Testis (tissue), 3 donors: ENCODE data around the gene GNA12. TPM values are rescaled to one million over a fixed set of nuclear protein-coding genes. Genes with fewer than 3 reads are reported as not detected.

ENCODE experiments used
- DNase-seq: peaks from one replicate; pipeline ENCODE4 v3.0.0-alpha.2; 2019
- H3K27ac ChIP-seq, 2 donors: fragments of 200-600 bp; sonication (generic); one replicate each; pipeline ENCODE4 v1.5.1; 2019
- H3K27me3 ChIP-seq: fragments of 200-600 bp; sonication (generic); one replicate; pipeline ENCODE4 v1.5.1; 2019
- H3K36me3 ChIP-seq: fragments of 200-600 bp; sonication (generic); one replicate; pipeline ENCODE4 v1.5.1; 2017; ENCODE audit warnings: low read depth; ENCODE audit errors: missing control alignments
- H3K4me1 ChIP-seq: fragments of 200-600 bp; sonication (generic); one replicate; pipeline ENCODE4 v1.5.1; 2019
- H3K4me3 ChIP-seq, 2 donors: fragments of 200-600 bp; sonication (generic); one replicate each; pipeline ENCODE4 v1.5.1; 2017 to 2019
- H3K9me3 ChIP-seq: fragments of 200-600 bp; sonication (generic); one replicate; pipeline ENCODE4 v1.5.1; 2017
- CTCF ChIP-seq, 3 experiments: fragments of 450-650 bp in 2 of 3; fragments of 200-600 bp in 1 of 3; sonication (generic) in 1 of 3; IDR thresholded peaks; one replicate each; pipeline ENCODE4 v1.5.1; 2016 to 2019; ENCODE audit warnings: antibody characterized with exemption in 3 of 3, mild to moderate bottlenecking in 2 of 3, moderate library complexity in 1 of 3
- POLR2A ChIP-seq: fragments of 450-650 bp; IDR thresholded peaks from one replicate; pipeline ENCODE4 v1.6.1; 2017; ENCODE audit warnings: antibody characterized with exemption, mild to moderate bottlenecking, moderate library complexity
- WGBS, 2 donors: methylation state at CpG; one replicate each; pipeline ENCODE4 v1.1.5; 2018; 5-methylcytosine and 5-hydroxymethylcytosine counted together
- intact Hi-C: fragments of 100-400 bp; cut with DNase I; formaldehyde crosslinking; loops from one replicate; pipeline ENCODE4 v1.15.1; 2023; ENCODE audit warnings: low total_unique reads
- polyA plus RNA-seq: library from polyadenylated mRNA; stranded (reverse); fragments of 350-450 nt; fragmentation: Illumina TruSeq; extraction: RNeasy Lipid Tissue Mini Kit (QIAGEN cat#74804); gene quantifications from one replicate; pipeline ENCODE4 v1.2.3, GENCODE V29; 2014; ENCODE audit warnings: low read depth, low replicate concordance; ENCODE audit not compliant: insufficient read depth
- total RNA-seq, 2 donors: library from RNA; depleted of rRNA; stranded (reverse); fragments of >200 nt; gene quantifications; one replicate each; pipeline ENCODE4 v1.2.3, GENCODE V29; 2016

Gene GNA12
- total and polyA plus RNA-seq, 3 donors from 2014 or later = 50.0 to 69.6 (median 53.2) TPM

GRCh38 chr7:2876031-2876731 is 32.1 kb upstream of the GNA12 start:
- H3K9me3 ChIP-seq = no peaks in the 10 kb centered on the region
- TF ChIP-seq POLR2A (no peak), CTCF (IDR thresholded peaks at IDR 0.05) (no peak)
- H3K27ac ChIP-seq = no peak overlapping the region
- H3K27me3 ChIP-seq = no peaks in the 10 kb centered on the region
- DNase-seq = peak; percentile 24
- intact Hi-C loops = no loop called here
- H3K4me1 ChIP-seq = no peaks in the 10 kb centered on the region
- no peak overlapping the region for H3K4me3 ChIP-seq
- WGBS, 2 donors = 72 to 84% methylated on average over 13 to 23 of the region's 24 CpGs
- H3K36me3 ChIP-seq = no peaks in the 10 kb centered on the region

DNA sequence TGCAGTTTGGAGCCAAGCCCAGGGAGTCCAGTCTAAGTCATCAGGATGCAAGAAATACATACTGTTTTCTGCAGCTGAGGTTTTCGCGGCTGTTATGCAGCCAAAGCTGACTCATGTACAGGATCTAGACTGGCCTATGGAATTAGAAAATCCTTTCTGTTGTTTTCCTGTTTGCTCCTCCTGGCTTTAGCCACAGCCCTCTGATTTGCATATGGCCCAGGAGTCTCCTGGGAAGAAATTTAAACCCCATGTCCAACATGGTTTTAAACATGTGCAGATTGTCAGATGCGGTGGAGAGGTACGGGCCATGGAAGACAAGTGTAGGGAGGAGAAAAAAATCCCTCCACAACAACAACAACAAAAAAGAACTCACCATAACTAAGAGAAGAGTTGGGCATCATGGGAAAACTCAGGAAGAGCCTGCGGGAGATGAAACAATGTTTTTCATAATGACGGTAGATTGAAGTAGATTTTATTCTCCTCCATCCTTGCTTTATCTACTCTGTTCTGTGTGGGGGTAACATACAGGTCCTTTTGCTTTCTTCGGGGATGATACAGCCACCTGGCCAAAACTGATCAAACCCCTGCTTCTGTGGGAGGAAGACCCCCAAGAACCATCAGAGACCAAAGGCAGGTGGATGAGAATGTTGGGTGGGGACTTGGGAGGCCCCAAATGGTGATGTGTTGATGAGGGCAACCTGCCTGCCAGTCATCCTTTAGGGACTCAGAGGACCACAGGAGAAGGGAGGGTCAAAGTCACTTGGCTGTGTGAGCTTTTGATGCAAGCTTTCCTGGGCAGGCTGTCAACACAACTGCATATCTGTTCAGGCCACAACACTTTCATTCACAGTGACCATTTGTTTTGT is 29.8 kb upstream of the GNA12 start:
- 53 to 64% methylated on average over 7 of the region's 7 CpGs for WGBS, 2 donors
- H3K27ac ChIP-seq = no peak overlapping the region
- no peak overlapping the region for H3K4me3 ChIP-seq
- H3K36me3 ChIP-seq = no peaks in the 10 kb centered on the region
- H3K9me3 ChIP-seq = no peaks in the 10 kb centered on the region
- H3K4me1 ChIP-seq = no peaks in the 10 kb centered on the region
- intact Hi-C loops = no loop called here
- no peak for DNase-seq
- TF ChIP-seq CTCF (IDR thresholded peaks at IDR 0.05) = no peak
- no peak for TF ChIP-seq POLR2A
- H3K27me3 ChIP-seq = no peaks in the 10 kb centered on the region

DNA sequence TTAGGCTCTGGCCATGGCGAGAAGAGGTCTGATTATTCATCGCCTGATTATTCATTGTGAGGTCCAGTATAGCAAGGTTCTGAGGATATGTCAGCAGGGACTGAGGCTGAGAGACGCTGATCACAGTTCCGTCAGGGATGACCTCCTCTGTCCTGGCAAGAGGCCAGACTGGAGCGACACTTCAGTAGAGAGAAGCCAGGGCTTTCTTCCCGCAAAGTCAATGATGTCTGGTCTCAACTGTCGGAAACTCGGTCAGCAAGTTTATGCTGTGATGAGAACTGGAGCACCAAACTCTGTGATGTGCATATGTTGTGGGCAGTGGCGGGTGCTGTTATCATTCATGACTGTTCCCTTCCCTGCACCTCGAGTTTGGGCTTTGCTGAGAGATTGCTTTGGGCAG is 29.0 kb upstream of the GNA12 start:
- no peaks in the 10 kb centered on the region for H3K27me3 ChIP-seq
- H3K4me1 ChIP-seq = no peaks in the 10 kb centered on the region
- no peak overlapping the region for H3K4me3 ChIP-seq
- H3K9me3 ChIP-seq = no peaks in the 10 kb centered on the region
- intact Hi-C loops = no loop called here
- H3K27ac ChIP-seq = no peak overlapping the region
- 77 to 81% methylated on average over 8 to 10 of the region's 10 CpGs for WGBS, 2 donors
- DNase-seq = no peak
- TF ChIP-seq CTCF (IDR thresholded peaks at IDR 0.05) (no peak), POLR2A (no peak)
- H3K36me3 ChIP-seq = no peaks in the 10 kb centered on the region

DNA sequence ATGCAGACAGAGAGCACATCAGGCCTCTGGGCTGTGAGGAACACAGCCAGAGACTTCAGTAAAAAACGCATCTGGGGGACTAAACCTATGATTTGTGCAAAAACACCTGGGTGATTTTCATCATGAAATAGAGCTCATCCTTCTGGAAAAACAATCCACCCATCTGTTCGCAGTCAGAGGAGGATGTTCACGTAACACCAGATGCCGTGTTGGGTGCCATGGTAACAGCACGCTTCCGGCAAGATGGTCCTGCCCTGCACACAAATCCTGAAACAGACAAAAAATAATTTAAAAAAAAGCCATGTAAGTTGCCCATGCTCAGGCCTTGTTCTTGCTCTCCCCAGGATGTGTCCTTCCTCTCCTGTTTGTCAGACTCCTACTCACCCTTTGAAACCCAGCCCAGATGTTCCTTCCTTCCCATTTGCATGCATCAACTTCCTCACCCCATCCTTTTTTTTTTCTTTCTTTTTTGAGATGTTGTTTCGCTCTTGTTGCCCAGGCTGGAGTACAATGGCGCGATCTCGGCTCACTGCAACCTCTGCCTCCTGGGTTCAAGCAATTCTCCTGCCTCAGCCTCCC is 28.3 kb upstream of the GNA12 start:
- TF ChIP-seq POLR2A (no peak), CTCF (IDR thresholded peaks at IDR 0.05) (no peak)
- WGBS, 2 donors = 92% methylated on average over 10 of the region's 10 CpGs
- Histone ChIP-seq H3K4me1 (no peaks in the 10 kb centered on the region), H3K36me3 (no peaks in the 10 kb centered on the region), H3K27me3 (no peaks in the 10 kb centered on the region), H3K4me3 (no peak overlapping the region), H3K9me3 (no peaks in the 10 kb centered on the region), H3K27ac (no peak overlapping the region)
- intact Hi-C loops = no loop called here
- no peak for DNase-seq
